Activated CD4-positive, alpha-beta T cell treated with anti-CD3 and anti-CD28 coated beads, Interleukin-2, amount 10 ng/mL, durations not matched to agents 7 days and 5 days (primary cell): Measurements from ENCODE around the gene CXCR6. TPM values are rescaled to one million over a fixed set of nuclear protein-coding genes. Genes with fewer than 3 reads are reported as not detected.

Experiments
- CTCF ChIA-PET: fragments of 350-600 bp; sonication (Branson Sonifier 250); formaldehyde crosslinking; loops from one replicate; lab custom pipeline; 2021; ENCODE audit warnings: antibody characterized with exemption; lab: Charles Lee
- POLR2A ChIA-PET: fragments of 350-600 bp; sonication (Branson Sonifier 250); formaldehyde crosslinking; loops from one replicate; lab custom pipeline; 2021; ENCODE audit warnings: antibody characterized with exemption; lab: Charles Lee
- DNase-seq: peaks from one replicate; pipeline ENCODE4 v3.0.0-alpha.2; 2020
- H3K27ac Mint-ChIP-seq: one replicate; pipeline ENCODE4 v1.8.0; 2021; ENCODE audit warnings: mild to moderate bottlenecking, moderate library complexity, mixed read lengths
- H3K27me3 Mint-ChIP-seq: one replicate; pipeline ENCODE4 v1.8.0; 2021; ENCODE audit warnings: mixed read lengths
- H3K36me3 Mint-ChIP-seq: one replicate; pipeline ENCODE4 v1.8.0; 2021; ENCODE audit warnings: low read depth, mixed read lengths
- H3K4me1 Mint-ChIP-seq: one replicate; pipeline ENCODE4 v1.8.0; 2021; ENCODE audit warnings: mixed read lengths
- H3K4me3 Mint-ChIP-seq: one replicate; pipeline ENCODE4 v1.8.0; 2021; ENCODE audit warnings: mild to moderate bottlenecking, moderate library complexity, mixed read lengths
- H3K9me3 Mint-ChIP-seq: one replicate; pipeline ENCODE4 v1.8.0; 2021; ENCODE audit warnings: mixed read lengths
- total RNA-seq, 2 experiments: library from RNA; stranded (reverse); gene quantifications; one replicate each; pipeline ENCODE4 v1.2.3, GENCODE V29; 2021

CXCR6 gene
- total RNA-seq, 2 experiments from 2014 or later, result 17.6 to 18.0 TPM

- CTCF ChIA-PET, result interaction anchor here (0.7 to 5.2 kb wide), 13 partner anchors 8 to 124 kb away, joined by 3 to 23 read pairs (median 6); partner anchors contain the start of genes CXCR6 and FYCO1
- DNase-seq, result no peak
- H3K9me3 Mint-ChIP-seq, result peaks cover 3% of the 10 kb centered on the region
- peaks cover 64% of the 10 kb centered on the region for H3K4me1 Mint-ChIP-seq
- H3K36me3 Mint-ChIP-seq, result peaks cover 91% of the 10 kb centered on the region
- H3K27ac Mint-ChIP-seq, result peak overlapping the region; percentile 58
- POLR2A ChIA-PET, result no interaction called here
- H3K4me3 Mint-ChIP-seq, result no peak overlapping the region
- H3K27me3 Mint-ChIP-seq, result no peaks in the 10 kb centered on the region
Observed at GRCh38 chr3:45965653-45966052, 22.4 kb downstream of the CXCR6 start.

- POLR2A ChIA-PET, result no interaction called here
- Mint-ChIP-seq H3K27me3 (no peaks in the 10 kb centered on the region), H3K27ac (peak overlapping the region; percentile 58), H3K36me3 (peaks cover 89% of the 10 kb centered on the region), H3K9me3 (no peaks in the 10 kb centered on the region), H3K4me1 (peaks cover 67% of the 10 kb centered on the region), H3K4me3 (no peak overlapping the region)
- DNase-seq, result no peak
- CTCF ChIA-PET, result interaction anchor here (1.0 to 5.2 kb wide), 10 partner anchors 10 to 112 kb away, joined by 3 to 23 read pairs (median 6); partner anchors contain the start of genes CXCR6 and FYCO1
Observed at GRCh38 chr3:45966371-45966791, 23.1 kb downstream of the CXCR6 start.

- no peaks in the 10 kb centered on the region for H3K9me3 Mint-ChIP-seq
- ChIA-PET CTCF (interaction anchor here (0.6 to 5.2 kb wide), 11 partner anchors 8 to 573 kb away, joined by 3 to 21 read pairs (median 5); partner anchors contain the start of gene FYCO1), POLR2A (no interaction called here)
- H3K4me1 Mint-ChIP-seq, result peaks cover 67% of the 10 kb centered on the region
- peaks cover 88% of the 10 kb centered on the region for H3K36me3 Mint-ChIP-seq
- H3K27ac Mint-ChIP-seq, result no peak overlapping the region
- H3K4me3 Mint-ChIP-seq, result no peak overlapping the region
- H3K27me3 Mint-ChIP-seq, result no peaks in the 10 kb centered on the region
- no peak for DNase-seq
Observed at GRCh38 chr3:45966950-45967640, 23.8 kb downstream of the CXCR6 start.

GRCh38 chr3:45967724-45968123 lies 24.5 kb downstream of the CXCR6 start:
- peak overlapping the region; percentile 57 for H3K27ac Mint-ChIP-seq
- H3K4me3 Mint-ChIP-seq, result no peak overlapping the region
- POLR2A ChIA-PET, result no interaction called here
- H3K9me3 Mint-ChIP-seq, result no peaks in the 10 kb centered on the region
- H3K27me3 Mint-ChIP-seq, result no peaks in the 10 kb centered on the region
- peaks cover 87% of the 10 kb centered on the region for H3K36me3 Mint-ChIP-seq
- no peak for DNase-seq
- CTCF ChIA-PET, result interaction anchor here (0.7 to 5.2 kb wide), 10 partner anchors 9 to 573 kb away, joined by 3 to 21 read pairs (median 6); partner anchors contain the start of gene FYCO1
- peaks cover 65% of the 10 kb centered on the region for H3K4me1 Mint-ChIP-seq

- peak overlapping the region; percentile 64 for H3K27ac Mint-ChIP-seq
- POLR2A ChIA-PET, result no interaction called here
- no peaks in the 10 kb centered on the region for H3K27me3 Mint-ChIP-seq
- no peaks in the 10 kb centered on the region for H3K9me3 Mint-ChIP-seq
- peaks cover 65% of the 10 kb centered on the region for H3K4me1 Mint-ChIP-seq
- no peak overlapping the region for H3K4me3 Mint-ChIP-seq
- no peak for DNase-seq
- CTCF ChIA-PET, result interaction anchor here (0.7 to 5.2 kb wide), 11 partner anchors 9 to 572 kb away, joined by 3 to 21 read pairs (median 5); partner anchors contain the start of genes CXCR6 and FYCO1
- peaks cover 87% of the 10 kb centered on the region for H3K36me3 Mint-ChIP-seq
Observed at GRCh38 chr3:45968149-45968548, 24.9 kb downstream of the CXCR6 start.

- no peaks in the 10 kb centered on the region for H3K27me3 Mint-ChIP-seq
- H3K36me3 Mint-ChIP-seq, result peaks cover 87% of the 10 kb centered on the region
- ChIA-PET POLR2A (interaction anchor here (0.7 to 0.9 kb wide), 2 partner anchors 8 to 425 kb away, joined by 3 read pairs; no protein-coding TSS in a partner anchor), CTCF (interaction anchor here (0.6 to 5.2 kb wide), 14 partner anchors 9 to 122 kb away, joined by 3 to 21 read pairs (median 4); partner anchors contain the start of genes CXCR6 and FYCO1)
- peak overlapping the region; percentile 64 for H3K27ac Mint-ChIP-seq
- no peak for DNase-seq
- no peak overlapping the region for H3K4me3 Mint-ChIP-seq
- peaks cover 64% of the 10 kb centered on the region for H3K4me1 Mint-ChIP-seq
- H3K9me3 Mint-ChIP-seq, result no peaks in the 10 kb centered on the region
Observed at GRCh38 chr3:45968706-45969105, 25.4 kb downstream of the CXCR6 start.

GRCh38 chr3:45969116-45969515 lies 25.9 kb downstream of the CXCR6 start:
- DNase-seq, result no peak
- no peak overlapping the region for H3K27ac Mint-ChIP-seq
- H3K27me3 Mint-ChIP-seq, result no peaks in the 10 kb centered on the region
- peaks cover 62% of the 10 kb centered on the region for H3K4me1 Mint-ChIP-seq
- no peaks in the 10 kb centered on the region for H3K9me3 Mint-ChIP-seq
- H3K36me3 Mint-ChIP-seq, result peaks cover 86% of the 10 kb centered on the region
- CTCF ChIA-PET, result interaction anchor here (0.6 to 5.2 kb wide), 13 partner anchors 8 to 122 kb away, joined by 3 to 21 read pairs (median 4); partner anchors contain the start of gene FYCO1
- H3K4me3 Mint-ChIP-seq, result no peak overlapping the region
- POLR2A ChIA-PET, result interaction anchor here (0.7 to 0.9 kb wide), 2 partner anchors 8 to 426 kb away, joined by 3 read pairs; no protein-coding TSS in a partner anchor

GRCh38 chr3:45969953-45970352 lies 26.7 kb downstream of the CXCR6 start:
- Mint-ChIP-seq H3K27ac (no peak overlapping the region), H3K4me3 (no peak overlapping the region), H3K27me3 (no peaks in the 10 kb centered on the region), H3K9me3 (no peaks in the 10 kb centered on the region), H3K36me3 (peaks cover 85% of the 10 kb centered on the region), H3K4me1 (peaks cover 60% of the 10 kb centered on the region)
- ChIA-PET CTCF (interaction anchor here (2.1 kb wide), 1 partner anchor 31 kb away, joined by 8 read pairs; no protein-coding TSS in a partner anchor), POLR2A (no interaction called here)
- no peak for DNase-seq

GRCh38 chr3:45972534-45973402 lies 29.5 kb downstream of the CXCR6 start:
- DNase-seq, result no peak
- CTCF ChIA-PET, result interaction anchor here (0.7 to 3.2 kb wide), 9 partner anchors 8 to 107 kb away, joined by 3 to 14 read pairs (median 4); partner anchors contain the start of gene FYCO1
- Mint-ChIP-seq H3K4me3 (no peak overlapping the region), H3K4me1 (peaks cover 66% of the 10 kb centered on the region), H3K9me3 (no peaks in the 10 kb centered on the region), H3K36me3 (peaks cover 84% of the 10 kb centered on the region), H3K27ac (peak overlapping the region; percentile 78), H3K27me3 (no peaks in the 10 kb centered on the region)
- POLR2A ChIA-PET, result no interaction called here

GRCh38 chr3:45974686-45975085 lies 31.4 kb downstream of the CXCR6 start:
- H3K4me1 Mint-ChIP-seq, result peaks cover 81% of the 10 kb centered on the region
- ChIA-PET CTCF (interaction anchor here (1.6 to 3.2 kb wide), 4 partner anchors 10 to 104 kb away, joined by 4 to 14 read pairs (median 6); partner anchors contain the start of gene FYCO1), POLR2A (interaction anchor here (1.0 kb wide), 1 partner anchor 10 kb away, joined by 3 read pairs; no protein-coding TSS in a partner anchor)
- no peak for DNase-seq
- H3K27me3 Mint-ChIP-seq, result no peaks in the 10 kb centered on the region
- peaks cover 85% of the 10 kb centered on the region for H3K36me3 Mint-ChIP-seq
- H3K4me3 Mint-ChIP-seq, result no peak overlapping the region
- no peak overlapping the region for H3K27ac Mint-ChIP-seq
- peaks cover 2% of the 10 kb centered on the region for H3K9me3 Mint-ChIP-seq

GRCh38 chr3:45975686-45976085 lies 32.4 kb downstream of the CXCR6 start:
- Mint-ChIP-seq H3K27me3 (no peaks in the 10 kb centered on the region), H3K4me3 (no peak overlapping the region), H3K36me3 (peaks cover 85% of the 10 kb centered on the region), H3K9me3 (peaks cover 2% of the 10 kb centered on the region), H3K27ac (peak overlapping the region; percentile 88), H3K4me1 (peaks cover 87% of the 10 kb centered on the region)
- POLR2A ChIA-PET, result no interaction called here
- no peak for DNase-seq
- CTCF ChIA-PET, result interaction anchor here (1.0 to 3.1 kb wide), 5 partner anchors 9 to 103 kb away, joined by 3 to 23 read pairs (median 5); no protein-coding TSS in a partner anchor
